Uterus (tissue), 4 donors: ENCODE measurements around the gene NCBP3. TPM values are rescaled to one million over a fixed set of nuclear protein-coding genes. Genes with fewer than 3 reads are reported as not detected.

Experiments
- DNase-seq, 2 donors: peaks; one replicate each; pipeline ENCODE4 v3.0.0-alpha.2; 2019 to 2020
- H3K27ac ChIP-seq, 2 donors: fragments of 200-600 bp; sonication (generic); 1 replicate in 1 of 2; 2 replicates in 1 of 2; pipeline ENCODE4 v1.5.1; 2016 to 2018
- H3K27me3 ChIP-seq, 2 donors: fragments of 200-600 bp; sonication (generic); one replicate each; pipeline ENCODE4 v1.5.1; 2018 to 2019; ENCODE audit warnings: control low read depth in 1 of 2
- H3K36me3 ChIP-seq, 2 donors: fragments of 200-600 bp; sonication (generic); one replicate each; pipeline ENCODE4 v1.5.1; 2019; ENCODE audit warnings: control low read depth in 1 of 2
- H3K4me1 ChIP-seq, 2 donors: fragments of 200-600 bp; sonication (generic); one replicate each; pipeline ENCODE4 v1.5.1; 2018 to 2019; ENCODE audit warnings: control low read depth in 1 of 2
- H3K4me3 ChIP-seq, 2 donors: fragments of 200-600 bp; sonication (generic); 1 replicate in 1 of 2; 2 replicates in 1 of 2; pipeline ENCODE4 v1.5.1; 2018 to 2019; ENCODE audit warnings: mild to moderate bottlenecking in 1 of 2
- H3K9me3 ChIP-seq, 2 donors: fragments of 200-600 bp; sonication (generic); one replicate each; pipeline ENCODE4 v1.5.1; 2019; ENCODE audit warnings: control low read depth in 1 of 2
- POLR2A ChIP-seq, 2 donors: fragments of 450-650 bp; IDR thresholded peaks; one replicate each; pipeline ENCODE4 v1.6.1; 2016; ENCODE audit warnings: antibody characterized with exemption in 2 of 2, mild to moderate bottlenecking in 1 of 2, moderate library complexity in 1 of 2
- intact Hi-C: fragments of 100-400 bp; cut with DNase I; formaldehyde crosslinking; loops from one replicate; pipeline ENCODE4 v1.15.1; 2023; ENCODE audit warnings: low total_unique reads
- total RNA-seq, 4 donors: library from RNA; depleted of rRNA in 3 of 4; stranded (reverse); fragments of >200 nt in 3 of 4; gene quantifications; one replicate each; pipeline versions ENCODE4 v1.1.0 to v1.2.4, GENCODE V29; 2014 to 2023
- TF ChIP-seq, protein P1 (sequence below), 4 experiments: fragments of 200-600 bp in 2 of 4; fragments of 450-650 bp in 2 of 4; sonication (generic) in 2 of 4; IDR thresholded peaks; one replicate each; pipeline ENCODE4 v1.5.1; 2016 to 2019; ENCODE audit warnings: antibody characterized with exemption in 4 of 4, mild to moderate bottlenecking in 2 of 4, moderate library complexity in 1 of 4
- donor health status: DM: yes; HTN: yes; CAD: no.

Gene NCBP3
- total RNA-seq, 4 donors from 2014 or later, result 16.5 to 46.7 (median 30.1) TPM

DNA sequence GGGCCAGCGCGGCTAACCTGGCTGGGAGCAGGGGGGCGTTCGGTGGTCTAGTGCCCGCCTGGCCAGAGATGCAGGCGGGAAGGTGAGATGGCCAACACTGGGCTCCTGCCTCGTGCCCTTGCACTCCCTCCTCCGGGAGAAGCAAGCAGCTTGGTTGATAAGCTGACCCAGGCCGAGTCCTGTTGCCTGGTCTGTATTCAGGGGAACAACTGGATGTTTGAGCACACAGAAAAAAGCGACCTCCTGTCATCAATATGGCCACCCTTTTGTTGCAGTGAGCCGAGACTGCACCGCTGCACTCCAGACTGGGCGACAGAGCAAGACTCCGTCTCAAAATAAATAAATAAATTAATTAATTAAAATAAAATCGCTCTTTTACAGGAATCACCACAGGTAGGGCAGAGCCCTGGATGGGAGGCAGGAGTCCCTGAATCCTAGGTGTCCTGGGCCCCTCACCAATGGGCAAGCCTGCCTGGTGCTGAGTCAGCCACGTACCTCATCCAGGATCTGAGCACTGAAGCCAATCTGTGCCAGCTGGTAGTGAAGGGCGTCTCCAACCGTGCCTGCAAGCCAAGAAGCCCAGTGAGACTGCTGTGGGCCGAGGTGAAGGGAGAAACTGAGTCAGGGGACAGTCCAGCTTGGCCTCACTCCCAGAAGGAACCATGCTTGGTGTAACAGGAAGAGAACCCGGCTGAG lies 90.6 kb downstream of the NCBP3 start:
- Histone ChIP-seq H3K4me1 (no peaks in the 10 kb centered on the region), H3K4me3 (no peak overlapping the region), H3K27ac (no peak overlapping the region), H3K9me3 (no peaks in the 10 kb centered on the region), H3K36me3 (no peaks in the 10 kb centered on the region), H3K27me3 (peaks cover 0 to 3% of the 10 kb centered on the region in 2 donors)
- intact Hi-C loops, result no loop called here
- DNase-seq, result no peak
- TF ChIP-seq, protein P1, sequence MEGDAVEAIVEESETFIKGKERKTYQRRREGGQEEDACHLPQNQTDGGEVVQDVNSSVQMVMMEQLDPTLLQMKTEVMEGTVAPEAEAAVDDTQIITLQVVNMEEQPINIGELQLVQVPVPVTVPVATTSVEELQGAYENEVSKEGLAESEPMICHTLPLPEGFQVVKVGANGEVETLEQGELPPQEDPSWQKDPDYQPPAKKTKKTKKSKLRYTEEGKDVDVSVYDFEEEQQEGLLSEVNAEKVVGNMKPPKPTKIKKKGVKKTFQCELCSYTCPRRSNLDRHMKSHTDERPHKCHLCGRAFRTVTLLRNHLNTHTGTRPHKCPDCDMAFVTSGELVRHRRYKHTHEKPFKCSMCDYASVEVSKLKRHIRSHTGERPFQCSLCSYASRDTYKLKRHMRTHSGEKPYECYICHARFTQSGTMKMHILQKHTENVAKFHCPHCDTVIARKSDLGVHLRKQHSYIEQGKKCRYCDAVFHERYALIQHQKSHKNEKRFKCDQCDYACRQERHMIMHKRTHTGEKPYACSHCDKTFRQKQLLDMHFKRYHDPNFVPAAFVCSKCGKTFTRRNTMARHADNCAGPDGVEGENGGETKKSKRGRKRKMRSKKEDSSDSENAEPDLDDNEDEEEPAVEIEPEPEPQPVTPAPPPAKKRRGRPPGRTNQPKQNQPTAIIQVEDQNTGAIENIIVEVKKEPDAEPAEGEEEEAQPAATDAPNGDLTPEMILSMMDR (IDR thresholded peaks at IDR 0.05), result no peak
- TF ChIP-seq POLR2A (IDR thresholded peaks at IDR 0.05), result no peak

- Histone ChIP-seq H3K27ac (no peak overlapping the region), H3K27me3 (peaks cover 0 to 3% of the 10 kb centered on the region in 2 donors), H3K4me1 (no peaks in the 10 kb centered on the region), H3K4me3 (no peak overlapping the region), H3K9me3 (no peaks in the 10 kb centered on the region), H3K36me3 (no peaks in the 10 kb centered on the region)
- intact Hi-C loops, result no loop called here
- TF ChIP-seq POLR2A (IDR thresholded peaks at IDR 0.05), result peak in 1 of 2 donors; percentile 36
- TF ChIP-seq, protein P1 (IDR thresholded peaks at IDR 0.05), result no peak
- DNase-seq, result no peak
Observed at GRCh38 chr17:3754458-3755334, 91.3 kb downstream of the NCBP3 start.

- Histone ChIP-seq H3K9me3 (no peaks in the 10 kb centered on the region), H3K36me3 (no peaks in the 10 kb centered on the region), H3K4me3 (no peak overlapping the region), H3K27ac (no peak overlapping the region), H3K4me1 (no peaks in the 10 kb centered on the region), H3K27me3 (peaks cover 0 to 3% of the 10 kb centered on the region in 2 donors)
- DNase-seq, result no peak
- intact Hi-C loops, result no loop called here
- TF ChIP-seq, protein P1 (IDR thresholded peaks at IDR 0.05), result no peak
- TF ChIP-seq POLR2A (IDR thresholded peaks at IDR 0.05), result no peak
Observed at GRCh38 chr17:3754066-3754457, 92.0 kb downstream of the NCBP3 start.

GRCh38 chr17:3753624-3754023 lies 92.4 kb downstream of the NCBP3 start:
- H3K9me3 ChIP-seq, result no peaks in the 10 kb centered on the region
- H3K27ac ChIP-seq, result no peak overlapping the region
- H3K27me3 ChIP-seq, result peaks cover 0 to 3% of the 10 kb centered on the region in 2 donors
- intact Hi-C loops, result no loop called here
- DNase-seq, result no peak
- no peak overlapping the region for H3K4me3 ChIP-seq
- TF ChIP-seq, protein P1 (IDR thresholded peaks at IDR 0.05), result no peak
- no peak for TF ChIP-seq POLR2A (IDR thresholded peaks at IDR 0.05)
- H3K36me3 ChIP-seq, result no peaks in the 10 kb centered on the region
- no peaks in the 10 kb centered on the region for H3K4me1 ChIP-seq

Other genes with a start within 250 kb of the NCBP3 start
- gene TRPV1, start 236.8 kb downstream of the NCBP3 start, total RNA-seq, result 10 to 100 TPM in 1 of 4 donors, 1 to 10 TPM in 3; 4.7 to 12.1 (median 8.5) TPM
- 10 to 100 TPM in 2 of 4 donors, 1 to 10 TPM in 1, under 1 TPM in 1; 0.26 to 24.4 (median 8.3) TPM for gene SHPK, start 210.0 kb downstream of the NCBP3 start, total RNA-seq
- 10 to 100 TPM; 10.8 to 17.8 (median 13.8) TPM for gene CTNS, start 209.5 kb downstream of the NCBP3 start, total RNA-seq
- 10 to 100 TPM; 44.7 to 98.7 (median 74.0) TPM for gene TAX1BP3, start 177.7 kb downstream of the NCBP3 start, total RNA-seq
- 10 to 100 TPM in 3 of 4 donors, 1 to 10 TPM in 1; 7.1 to 34.7 (median 22.7) TPM for gene EMC6, start 177.4 kb downstream of the NCBP3 start, total RNA-seq
- 1 to 10 TPM in 2 of 4 donors, under 1 TPM in 2; 0.51 to 8.2 (median 1.1) TPM for gene P2RX5, start 150.1 kb downstream of the NCBP3 start, total RNA-seq
- gene HASPIN, start 122.3 kb downstream of the NCBP3 start, total RNA-seq, result 1 to 10 TPM in 1 of 4 donors, not detected in 3; 2.0 TPM
- 10 to 100 TPM in 2 of 4 donors, 1 to 10 TPM in 2; 2.8 to 46.8 (median 14.2) TPM for gene ITGAE, start 45.1 kb downstream of the NCBP3 start, total RNA-seq
- 10 to 100 TPM in 1 of 4 donors, 1 to 10 TPM in 3; 2.6 to 37.6 (median 6.4) TPM for gene CAMKK1, start 46.8 kb upstream of the NCBP3 start, total RNA-seq
- 10 to 100 TPM in 2 of 4 donors, 1 to 10 TPM in 2; 1.2 to 18.8 (median 9.9) TPM for gene P2RX1, start 70.2 kb upstream of the NCBP3 start, total RNA-seq
- gene ATP2A3, start 118.2 kb upstream of the NCBP3 start, total RNA-seq, result 10 to 100 TPM in 3 of 4 donors, 1 to 10 TPM in 1; 5.7 to 33.6 (median 17.5) TPM